Karpas-422 (cell line): ENCODE measurements around the gene RNF135. TPM values are rescaled to one million over a fixed set of nuclear protein-coding genes. Genes with fewer than 3 reads are reported as not detected.
"Not testable (repeated sequence)": the region's sequence is repeated elsewhere in the genome, so short reads cannot be mapped to it uniquely, and the experiment has no call there.

Experiments
- DNase-seq: peaks from one replicate; pipeline ENCODE4 v3.0.0-alpha.2; 2015
- H2AFZ ChIP-seq: fragments of 200-600 bp; sonication (generic); 2 replicates; pipeline ENCODE4 v1.6.1; 2014; ENCODE audit warnings: antibody characterized with exemption, low read length, mixed read lengths
- H3K27ac ChIP-seq: fragments of 200-600 bp; sonication (generic); 2 replicates; pipeline ENCODE4 v1.5.1; 2014; ENCODE audit warnings: mild to moderate bottlenecking, low read length, moderate library complexity
- H3K27me3 ChIP-seq: fragments of 200-600 bp; sonication (generic); 2 replicates; pipeline ENCODE4 v1.6.1; 2014; ENCODE audit warnings: low read length, mixed read lengths
- H3K36me3 ChIP-seq: fragments of 200-600 bp; sonication (generic); 2 replicates; pipeline ENCODE4 v1.6.1; 2014; ENCODE audit warnings: low read length, mixed read lengths; ENCODE audit not compliant: insufficient read depth
- H3K4me1 ChIP-seq: fragments of 200-600 bp; sonication (generic); 2 replicates; pipeline ENCODE4 v1.6.1; 2014; ENCODE audit warnings: mild to moderate bottlenecking, low read length, mixed read lengths
- H3K4me2 ChIP-seq: fragments of 200-600 bp; sonication (generic); 2 replicates; pipeline ENCODE4 v1.6.1; 2014; ENCODE audit warnings: low read length, low read depth, mild to moderate bottlenecking; ENCODE audit not compliant: poor library complexity, severe bottlenecking
- H3K4me3 ChIP-seq: fragments of 200-600 bp; sonication (generic); 2 replicates; pipeline ENCODE4 v1.5.1; 2014; ENCODE audit warnings: mild to moderate bottlenecking, antibody characterized with exemption, low read length, mixed read lengths
- H3K79me2 ChIP-seq: fragments of 200-600 bp; sonication (generic); 2 replicates; pipeline ENCODE4 v1.6.1; 2014; ENCODE audit warnings: mild to moderate bottlenecking, low read length, mixed read lengths
- H3K9ac ChIP-seq: fragments of 200-600 bp; sonication (generic); 2 replicates; pipeline ENCODE4 v1.6.0; 2014; ENCODE audit warnings: low read length
- H3K9me2 ChIP-seq: fragments of 200-600 bp; sonication (generic), shearing (Covaris generic); replicated peaks from 2 replicates; pipeline ENCODE4 v1.6.0; 2014; ENCODE audit warnings: mild to moderate bottlenecking, low read length, moderate library complexity; ENCODE audit not compliant: insufficient read depth
- H3K9me3 ChIP-seq: fragments of 300-700, 200-600 bp; sonication (generic); 2 replicates; pipeline ENCODE4 v1.6.1; 2014; ENCODE audit warnings: low read length, mixed read lengths
- H4K20me1 ChIP-seq: fragments of 200-600 bp; sonication (generic); 2 replicates; pipeline ENCODE4 v1.6.1; 2014; ENCODE audit warnings: mild to moderate bottlenecking, antibody characterized with exemption, low read length, low read depth; ENCODE audit not compliant: insufficient read depth
- total RNA-seq: library from RNA; depleted of rRNA; stranded (reverse); fragments of >200 nt; shearing (Covaris generic); gene quantifications from 2 replicates; pipeline ENCODE4 v1.2.3, GENCODE V29; 2014; ENCODE audit warnings: low replicate concordance

Gene RNF135
- total RNA-seq, 1 experiment from 2014 or later = 23.2 TPM

DNA sequence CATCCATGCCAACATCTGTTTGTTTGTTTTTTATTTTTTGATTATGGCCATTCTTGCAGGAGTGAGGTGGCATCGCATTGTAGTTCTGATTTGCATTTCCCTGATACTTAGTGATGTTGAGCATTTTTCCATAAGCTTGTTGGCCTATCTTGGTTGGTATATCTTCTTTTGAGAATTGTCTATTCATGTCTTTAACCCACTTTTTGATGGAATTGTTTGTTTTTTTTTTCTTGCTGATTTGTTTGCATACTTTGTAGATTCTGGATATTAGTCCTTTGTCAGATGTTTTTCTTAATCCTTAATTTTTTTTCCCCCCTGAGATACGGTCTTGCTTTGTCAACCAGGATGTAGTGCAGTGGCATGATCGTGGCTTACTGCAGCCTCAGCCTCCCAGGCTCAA, 43.0 kb downstream of the RNF135 start:
- no peaks in the 10 kb centered on the region for H3K27me3 ChIP-seq

DNA sequence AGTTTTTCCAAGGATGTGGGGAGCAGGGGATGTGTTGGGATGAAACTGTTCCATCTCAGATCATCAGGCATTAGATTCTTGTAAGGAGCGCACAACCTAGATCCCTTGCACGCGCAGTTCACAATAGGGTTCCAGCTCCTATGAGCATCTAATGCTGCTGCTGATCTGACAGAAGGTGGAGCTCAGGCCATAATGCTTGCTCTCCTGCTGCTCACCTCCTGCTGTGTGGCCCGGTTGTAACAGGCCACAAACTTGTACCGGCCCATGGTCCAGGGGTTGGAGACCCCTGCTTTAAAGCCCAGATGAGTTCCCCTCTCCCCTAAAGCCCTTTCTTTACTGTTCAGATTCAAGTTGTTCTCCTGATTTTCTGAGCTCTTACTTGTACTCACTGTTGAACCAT, 44.8 kb downstream of the RNF135 start:
- H3K4me3 ChIP-seq = no peak overlapping the region
- peaks cover 21% of the 10 kb centered on the region for H3K4me1 ChIP-seq
- peaks cover 62% of the 10 kb centered on the region for H3K79me2 ChIP-seq
- H2AFZ ChIP-seq = no peak overlapping the region
- peak; percentile 51 for DNase-seq
- H3K36me3 ChIP-seq = no peaks in the 10 kb centered on the region
- H3K9me3 ChIP-seq = no peaks in the 10 kb centered on the region
- H3K27ac ChIP-seq = no peak overlapping the region
- no peaks in the 10 kb centered on the region for H4K20me1 ChIP-seq
- no peak overlapping the region for H3K9ac ChIP-seq
- no peaks in the 10 kb centered on the region for H3K27me3 ChIP-seq
- no peaks in the 10 kb centered on the region for H3K9me2 ChIP-seq
- no peak overlapping the region for H3K4me2 ChIP-seq

More for the DNA sequence above, 43.0 kb downstream of the RNF135 start:
- H3K9me2 ChIP-seq = no peaks in the 10 kb centered on the region
- no peak overlapping the region for H3K4me2 ChIP-seq
- DNase-seq = no peak
- peaks cover 55% of the 10 kb centered on the region for H3K79me2 ChIP-seq
- H2AFZ ChIP-seq = no peak overlapping the region
- no peak overlapping the region for H3K27ac ChIP-seq
- H3K4me1 ChIP-seq = peaks cover 30% of the 10 kb centered on the region
- H4K20me1 ChIP-seq = no peaks in the 10 kb centered on the region
- no peak overlapping the region for H3K9ac ChIP-seq
- H3K36me3 ChIP-seq = no peaks in the 10 kb centered on the region
- no peak overlapping the region for H3K4me3 ChIP-seq
- H3K9me3 ChIP-seq = no peaks in the 10 kb centered on the region

DNA sequence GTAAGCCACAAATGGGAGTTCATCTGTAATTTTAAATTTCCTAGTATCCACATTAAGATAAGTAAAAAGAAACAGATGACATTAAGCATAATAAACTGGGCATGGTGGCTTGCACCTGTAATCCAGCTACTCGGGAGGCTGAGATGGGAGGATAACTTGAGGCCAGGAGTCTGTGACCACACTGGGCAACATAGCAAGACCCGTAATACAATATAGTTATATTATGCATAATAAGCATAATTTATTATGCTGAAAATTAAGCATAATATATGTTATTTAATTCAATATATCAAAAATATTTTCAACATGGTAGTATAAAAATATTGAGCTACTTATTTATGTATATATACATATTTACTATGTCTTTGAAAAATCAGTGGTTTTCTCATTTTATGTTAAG, 48.2 kb downstream of the RNF135 start:
- no peak overlapping the region for H3K9ac ChIP-seq

DNA sequence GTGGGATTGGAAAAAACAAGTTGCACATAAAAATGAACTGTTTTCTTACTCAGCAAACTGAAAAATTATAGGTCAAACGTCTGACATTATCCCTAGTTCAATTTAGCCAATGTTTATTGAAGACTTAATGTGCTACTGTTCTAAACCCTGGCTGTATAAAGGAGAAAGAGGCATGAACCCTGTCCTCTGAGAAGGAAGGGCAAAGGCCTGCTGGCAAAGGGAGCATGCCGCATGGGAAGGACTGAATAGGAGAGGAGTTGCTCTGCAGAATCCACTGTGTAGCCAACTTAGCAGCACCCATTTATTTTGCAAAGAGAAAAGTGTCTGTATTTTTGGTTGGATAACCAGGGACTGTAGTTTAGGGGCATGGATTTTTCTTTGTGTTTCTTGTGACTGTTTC, 52.3 kb downstream of the RNF135 start:
- H3K9me3 ChIP-seq, H3K9me2 ChIP-seq, H3K9ac ChIP-seq, H4K20me1 ChIP-seq, H2AFZ ChIP-seq, H3K4me3 ChIP-seq, DNase-seq, H3K4me2 ChIP-seq, H3K36me3 ChIP-seq, H3K4me1 ChIP-seq, H3K27ac ChIP-seq, H3K27me3 ChIP-seq: not testable (repeated sequence)
- H3K79me2 ChIP-seq = peaks cover 24% of the 10 kb centered on the region

More for the DNA sequence above, 48.2 kb downstream of the RNF135 start:
- Histone ChIP-seq H3K9me2 (no peaks in the 10 kb centered on the region), H3K4me1 (peaks cover 18% of the 10 kb centered on the region), H2AFZ (no peak overlapping the region), H3K79me2 (peaks cover 52% of the 10 kb centered on the region), H3K4me2 (no peak overlapping the region), H3K27ac (no peak overlapping the region), H3K9me3 (no peaks in the 10 kb centered on the region), H3K27me3 (no peaks in the 10 kb centered on the region), H3K4me3 (no peak overlapping the region), H4K20me1 (no peaks in the 10 kb centered on the region), H3K36me3 (no peaks in the 10 kb centered on the region)
- no peak for DNase-seq

DNA sequence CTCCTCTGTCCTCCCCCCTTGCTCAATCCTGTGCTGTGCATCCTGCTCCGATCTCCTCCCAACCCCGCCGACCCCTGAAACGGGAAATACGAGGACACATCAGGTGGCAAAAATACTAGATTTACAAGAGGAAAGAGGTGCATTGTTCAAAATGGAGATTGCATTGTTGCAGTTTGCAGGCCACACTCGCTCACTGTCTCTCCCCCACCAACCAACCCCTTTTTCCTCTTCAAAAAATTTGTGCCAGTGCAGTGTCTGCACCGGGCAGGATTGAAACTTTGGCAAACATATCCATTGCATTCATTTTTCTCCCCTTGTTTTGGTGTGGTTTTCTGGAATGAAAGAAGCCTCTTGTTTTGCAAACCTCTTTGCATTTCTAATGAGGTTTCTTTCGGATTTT, 61.0 kb downstream of the RNF135 start:
- Histone ChIP-seq H2AFZ (no peak overlapping the region), H3K27ac (no peak overlapping the region), H3K36me3 (no peaks in the 10 kb centered on the region), H3K9me2 (no peaks in the 10 kb centered on the region), H3K4me2 (no peak overlapping the region), H3K9me3 (no peaks in the 10 kb centered on the region), H3K9ac (no peak overlapping the region), H3K4me3 (no peak overlapping the region), H3K4me1 (no peaks in the 10 kb centered on the region), H3K27me3 (no peaks in the 10 kb centered on the region), H4K20me1 (no peaks in the 10 kb centered on the region), H3K79me2 (no peaks in the 10 kb centered on the region)
- DNase-seq = no peak

DNA sequence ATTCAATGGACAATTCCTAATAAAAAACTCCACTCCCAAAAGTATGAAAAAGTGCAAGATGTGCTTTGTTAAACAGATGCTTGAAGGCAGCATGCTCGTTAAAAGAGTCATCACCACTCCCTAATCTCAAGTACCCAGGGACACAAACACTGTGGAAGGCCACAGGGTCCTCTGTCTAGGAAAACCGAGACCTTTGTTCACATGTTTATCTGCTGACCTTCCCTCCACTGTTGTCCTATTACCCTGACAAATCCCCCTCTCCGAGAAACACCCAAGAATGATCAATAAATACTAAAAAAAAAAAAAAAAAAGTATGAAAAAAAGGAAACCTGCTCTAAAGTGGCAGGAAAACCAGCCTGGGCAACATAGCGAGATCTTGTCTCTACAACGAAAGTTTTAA, 64.8 kb downstream of the RNF135 start:
- not testable (repeated sequence) for H3K4me2 ChIP-seq, H3K4me3 ChIP-seq, H3K36me3 ChIP-seq, H3K4me1 ChIP-seq, H3K27ac ChIP-seq, H3K27me3 ChIP-seq, H4K20me1 ChIP-seq, H3K79me2 ChIP-seq, DNase-seq, H3K9ac ChIP-seq, H3K9me3 ChIP-seq, H2AFZ ChIP-seq, H3K9me2 ChIP-seq

DNA sequence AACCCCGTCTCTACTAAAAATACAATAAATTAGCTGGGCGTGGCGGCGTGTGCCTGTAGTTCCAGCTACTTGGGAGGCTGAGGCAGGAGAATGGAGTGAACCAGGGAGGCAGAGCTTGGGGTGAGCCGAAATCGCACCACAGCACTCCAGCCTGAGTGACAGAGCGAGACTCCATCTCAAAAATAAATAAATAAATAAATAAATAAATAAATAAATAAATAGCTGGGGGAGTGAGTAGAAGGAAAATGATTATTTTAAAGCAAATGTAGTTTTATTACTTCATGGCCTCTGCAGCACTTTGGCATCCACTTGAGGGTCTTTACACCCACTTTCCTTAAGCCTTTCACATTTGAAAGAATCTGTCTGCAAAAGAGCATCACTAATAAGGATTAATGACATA, 70.0 kb downstream of the RNF135 start:
- not testable (repeated sequence) for H3K27me3 ChIP-seq, H3K9me2 ChIP-seq, H4K20me1 ChIP-seq, H3K79me2 ChIP-seq, H2AFZ ChIP-seq, DNase-seq, H3K4me3 ChIP-seq, H3K36me3 ChIP-seq, H3K27ac ChIP-seq, H3K4me2 ChIP-seq, H3K4me1 ChIP-seq, H3K9ac ChIP-seq, H3K9me3 ChIP-seq

DNA sequence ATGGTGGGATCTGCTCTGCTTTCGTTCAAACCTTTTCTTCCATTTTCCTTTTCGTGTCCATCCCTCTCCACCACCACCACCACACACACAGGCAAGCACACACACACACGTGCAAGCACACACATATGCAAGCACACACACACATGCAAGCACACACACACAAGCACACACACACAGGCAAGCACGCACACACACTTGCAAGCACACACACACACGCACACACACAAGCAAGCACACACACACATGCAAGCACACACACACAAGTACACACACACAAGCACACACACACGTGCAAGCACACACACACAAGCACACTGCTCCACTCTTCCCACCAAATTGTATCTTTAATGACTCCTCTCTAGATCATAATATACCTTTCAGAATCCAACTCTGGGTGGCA, 71.5 kb downstream of the RNF135 start:
- not testable (repeated sequence) for DNase-seq, H3K79me2 ChIP-seq

DNA sequence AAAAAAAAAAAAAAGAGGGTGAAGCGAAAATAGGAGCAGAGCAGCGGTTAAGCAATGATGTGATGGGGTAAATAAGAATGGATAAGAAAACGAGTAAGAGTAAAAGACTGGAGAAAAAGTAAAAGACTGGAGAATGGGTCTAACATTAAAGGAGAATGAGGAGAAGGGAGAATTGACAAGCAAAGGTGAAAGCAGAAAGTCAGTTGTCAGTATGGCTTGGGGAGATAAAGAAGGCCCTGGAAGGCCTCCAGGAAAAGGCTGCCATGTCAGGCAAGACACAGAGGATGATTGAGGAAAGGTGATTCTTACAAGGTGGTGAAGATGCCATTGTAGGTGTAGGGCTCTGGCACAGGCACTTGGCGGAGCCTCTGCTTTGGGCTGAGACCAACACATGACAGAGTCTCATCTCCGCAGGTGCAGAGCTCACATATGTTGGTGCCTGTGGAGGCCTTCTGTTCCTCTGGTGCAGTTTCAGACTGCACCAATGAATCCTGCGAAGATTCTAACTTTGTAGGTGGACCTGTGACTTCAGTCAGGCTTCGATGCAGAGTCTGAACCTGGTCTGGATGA, 76.1 kb downstream of the RNF135 start:
- not testable (repeated sequence) for DNase-seq, H3K4me3 ChIP-seq, H3K79me2 ChIP-seq

More for the DNA sequence above, 71.5 kb downstream of the RNF135 start:
- not testable (repeated sequence) for H3K36me3 ChIP-seq, H4K20me1 ChIP-seq, H3K27me3 ChIP-seq, H3K4me2 ChIP-seq, H2AFZ ChIP-seq, H3K9ac ChIP-seq, H3K27ac ChIP-seq, H3K4me3 ChIP-seq, H3K9me2 ChIP-seq, H3K9me3 ChIP-seq, H3K4me1 ChIP-seq

More for the DNA sequence above, 76.1 kb downstream of the RNF135 start:
- H3K27me3 ChIP-seq, H3K36me3 ChIP-seq, H3K9ac ChIP-seq, H4K20me1 ChIP-seq, H2AFZ ChIP-seq, H3K27ac ChIP-seq, H3K4me1 ChIP-seq, H3K9me3 ChIP-seq, H3K4me2 ChIP-seq, H3K9me2 ChIP-seq: not testable (repeated sequence)
